PC-3 (cell line): ENCODE measurements around the gene CPZ.

Experiments
- EZH2 ChIP-seq: fragments of 300-600 bp; sonication (generic); IDR thresholded peaks from one replicate; pipeline ENCODE4 v1.6.1; 2017; ENCODE audit warnings: antibody characterized with exemption, mild to moderate bottlenecking, low read length; ENCODE audit not compliant: unreplicated experiment
- TF ChIP-seq, protein P1 (sequence below): fragments of 300-600 bp; sonication (generic); conservative IDR thresholded peaks from 2 replicates; pipeline ENCODE4 v1.5.1; 2017; ENCODE audit warnings: antibody characterized with exemption, low read depth, mild to moderate bottlenecking, low read length

DNA sequence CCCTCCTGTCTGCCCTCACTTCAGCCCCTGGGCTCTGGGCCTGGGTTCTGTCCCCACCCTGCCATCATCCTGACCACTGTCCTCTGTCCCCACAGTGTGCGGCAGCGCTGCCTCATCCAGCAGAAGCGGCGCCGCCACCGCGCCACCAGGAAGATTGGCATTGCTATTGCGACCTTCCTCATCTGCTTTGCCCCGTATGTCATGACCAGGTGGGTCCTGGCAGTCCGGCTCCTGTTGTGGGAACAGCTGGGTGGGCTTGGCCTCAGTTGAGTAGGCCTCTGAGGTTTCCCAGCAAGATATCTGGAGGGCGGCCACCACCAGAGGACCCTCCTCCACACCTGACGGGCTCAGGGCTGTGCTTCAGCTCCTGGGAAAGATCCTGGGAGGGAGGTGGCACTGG, 10.1 kb upstream of the CPZ start:
- TF ChIP-seq, protein P1, sequence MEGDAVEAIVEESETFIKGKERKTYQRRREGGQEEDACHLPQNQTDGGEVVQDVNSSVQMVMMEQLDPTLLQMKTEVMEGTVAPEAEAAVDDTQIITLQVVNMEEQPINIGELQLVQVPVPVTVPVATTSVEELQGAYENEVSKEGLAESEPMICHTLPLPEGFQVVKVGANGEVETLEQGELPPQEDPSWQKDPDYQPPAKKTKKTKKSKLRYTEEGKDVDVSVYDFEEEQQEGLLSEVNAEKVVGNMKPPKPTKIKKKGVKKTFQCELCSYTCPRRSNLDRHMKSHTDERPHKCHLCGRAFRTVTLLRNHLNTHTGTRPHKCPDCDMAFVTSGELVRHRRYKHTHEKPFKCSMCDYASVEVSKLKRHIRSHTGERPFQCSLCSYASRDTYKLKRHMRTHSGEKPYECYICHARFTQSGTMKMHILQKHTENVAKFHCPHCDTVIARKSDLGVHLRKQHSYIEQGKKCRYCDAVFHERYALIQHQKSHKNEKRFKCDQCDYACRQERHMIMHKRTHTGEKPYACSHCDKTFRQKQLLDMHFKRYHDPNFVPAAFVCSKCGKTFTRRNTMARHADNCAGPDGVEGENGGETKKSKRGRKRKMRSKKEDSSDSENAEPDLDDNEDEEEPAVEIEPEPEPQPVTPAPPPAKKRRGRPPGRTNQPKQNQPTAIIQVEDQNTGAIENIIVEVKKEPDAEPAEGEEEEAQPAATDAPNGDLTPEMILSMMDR: no peak
- TF ChIP-seq EZH2: no peak
